ENCODE data around the gene AMIGO1. TPM values are rescaled to one million over a fixed set of nuclear protein-coding genes. Genes with fewer than 3 reads are reported as not detected.

AMIGO1 gene
- polyA plus RNA-seq, 3 donors = 0.05 to 0.26 (median 0.07) TPM

DNA sequence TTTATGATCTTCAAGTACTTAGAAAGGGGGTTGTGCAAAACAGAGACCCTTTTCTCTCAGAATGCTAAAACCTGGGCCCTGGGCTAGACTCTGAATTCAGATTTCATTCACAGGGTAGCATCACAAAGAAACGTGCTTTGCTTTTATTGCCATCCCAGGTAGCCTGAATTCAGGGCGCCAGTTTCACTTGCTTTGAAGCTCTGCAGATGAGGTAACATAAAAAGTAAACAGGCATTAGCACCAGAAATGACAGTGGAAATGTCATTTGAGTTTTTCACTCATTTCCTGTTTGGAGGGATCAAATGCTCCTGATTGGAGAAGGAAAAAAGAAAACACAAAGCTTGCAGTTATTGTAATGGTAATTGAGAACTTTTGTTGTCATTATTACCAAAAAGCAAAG is 40.6 kb downstream of the AMIGO1 start:
- peaks cover 9 to 12% of the 10 kb centered on the region in 2 donors for H3K4me1 ChIP-seq (ENCODE audit: control insufficient read depth in 1 of 2, insufficient read depth in 2 of 2, low read length in 2 of 2)

DNA sequence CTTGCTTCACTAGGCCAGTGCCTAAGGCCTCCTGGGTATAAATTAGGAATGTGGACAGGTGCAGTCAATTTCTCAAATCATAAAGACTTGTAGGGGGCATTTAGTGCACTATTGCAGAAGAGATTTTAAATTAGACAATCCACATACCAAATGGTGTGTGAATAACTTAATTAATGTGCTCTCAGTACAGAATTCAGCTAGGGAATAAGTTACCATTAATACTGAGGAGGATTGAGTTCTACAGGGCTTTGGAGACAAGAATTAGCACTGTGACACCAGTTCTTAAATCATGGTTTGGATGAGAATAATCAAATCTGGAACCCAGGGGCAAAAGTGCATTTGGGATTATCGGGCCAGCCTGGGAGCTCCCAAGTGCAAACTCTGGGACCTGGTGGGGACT is 41.5 kb downstream of the AMIGO1 start:
- intact Hi-C loops (cut with micrococcal nuclease) = no loop called here

More for the DNA sequence above, 40.6 kb downstream of the AMIGO1 start:
- Histone ChIP-seq H3K4me3 (replicated peaks in 1 of 3; ENCODE audit: low read depth in 2 of 3, low read length in 3 of 3) (no peak overlapping the region), H3K27ac (ENCODE audit: low read depth in 1 of 2, low read length in 2 of 2) (no peak overlapping the region), H3K4me2 (replicated peaks; ENCODE audit: extremely low read depth, low read length, poor library complexity, severe bottlenecking) (no peak overlapping the region), H3K27me3 (ENCODE audit: control insufficient read depth in 2 of 2, insufficient read depth in 2 of 2, low read length in 2 of 2) (peaks cover 67 to 86% of the 10 kb centered on the region in 2 donors), H3K36me3 (replicated peaks in 1 of 2; ENCODE audit: control insufficient read depth in 1 of 2, insufficient read depth in 2 of 2, low read length in 2 of 2) (no peaks in the 10 kb centered on the region), H2AFZ (ENCODE audit: insufficient read depth, low read depth, low read length, poor library complexity, severe bottlenecking) (no peak overlapping the region), H4K20me1 (ENCODE audit: insufficient read depth, low read length) (no peaks in the 10 kb centered on the region), H3K9ac (ENCODE audit: insufficient read depth, low read length, poor library complexity, severe bottlenecking) (no peak overlapping the region), H3K79me2 (ENCODE audit: insufficient read depth, low read length) (no peaks in the 10 kb centered on the region), H3K9me3 (replicated peaks in 1 of 2; ENCODE audit: control insufficient read depth in 1 of 2, insufficient read depth in 1 of 2, low read length in 2 of 2) (peaks cover 0 to 14% of the 10 kb centered on the region in 2 donors)
- H3K4me3 Mint-ChIP-seq = peak overlapping the region in 1 of 2 donors; percentile 75
- no peak for DNase-seq
- intact Hi-C loops (cut with micrococcal nuclease) = no loop called here
- H3K27me3 Mint-ChIP-seq (ENCODE audit: low read depth in 3 of 3) = peaks cover 82 to 94% (median 86%) of the 10 kb centered on the region in 3 donors
- H3K9me3 Mint-ChIP-seq = peaks cover 0 to 23% (median 7%) of the 10 kb centered on the region in 7 donors
- H3K4me1 Mint-ChIP-seq = peaks cover 10% of the 10 kb centered on the region
- TF ChIP-seq, protein P1, sequence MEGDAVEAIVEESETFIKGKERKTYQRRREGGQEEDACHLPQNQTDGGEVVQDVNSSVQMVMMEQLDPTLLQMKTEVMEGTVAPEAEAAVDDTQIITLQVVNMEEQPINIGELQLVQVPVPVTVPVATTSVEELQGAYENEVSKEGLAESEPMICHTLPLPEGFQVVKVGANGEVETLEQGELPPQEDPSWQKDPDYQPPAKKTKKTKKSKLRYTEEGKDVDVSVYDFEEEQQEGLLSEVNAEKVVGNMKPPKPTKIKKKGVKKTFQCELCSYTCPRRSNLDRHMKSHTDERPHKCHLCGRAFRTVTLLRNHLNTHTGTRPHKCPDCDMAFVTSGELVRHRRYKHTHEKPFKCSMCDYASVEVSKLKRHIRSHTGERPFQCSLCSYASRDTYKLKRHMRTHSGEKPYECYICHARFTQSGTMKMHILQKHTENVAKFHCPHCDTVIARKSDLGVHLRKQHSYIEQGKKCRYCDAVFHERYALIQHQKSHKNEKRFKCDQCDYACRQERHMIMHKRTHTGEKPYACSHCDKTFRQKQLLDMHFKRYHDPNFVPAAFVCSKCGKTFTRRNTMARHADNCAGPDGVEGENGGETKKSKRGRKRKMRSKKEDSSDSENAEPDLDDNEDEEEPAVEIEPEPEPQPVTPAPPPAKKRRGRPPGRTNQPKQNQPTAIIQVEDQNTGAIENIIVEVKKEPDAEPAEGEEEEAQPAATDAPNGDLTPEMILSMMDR (IDR thresholded peaks at IDR 0.05) = no peak
- peaks cover 0 to 4% of the 10 kb centered on the region in 2 donors for H3K36me3 Mint-ChIP-seq
- H3K27ac Mint-ChIP-seq = no peak overlapping the region
- 0% methylated on average over 2 of the region's 2 CpGs for WGBS (ENCODE audit: insufficient coverage)

More for the DNA sequence above, 41.5 kb downstream of the AMIGO1 start:
- Mint-ChIP-seq H3K4me3 (peak overlapping the region in 1 of 2 donors; percentile 75), H3K27ac (no peak overlapping the region), H3K27me3 (ENCODE audit: low read depth in 3 of 3) (peaks cover 90 to 94% (median 91%) of the 10 kb centered on the region in 3 donors), H3K9me3 (peaks cover 0 to 26% (median 7%) of the 10 kb centered on the region in 7 donors), H3K36me3 (peaks cover 0 to 4% of the 10 kb centered on the region in 2 donors), H3K4me1 (peaks cover 10% of the 10 kb centered on the region)
- H3K36me3 ChIP-seq (replicated peaks in 1 of 2; ENCODE audit: control insufficient read depth in 1 of 2, insufficient read depth in 2 of 2, low read length in 2 of 2) = no peaks in the 10 kb centered on the region
- no peak overlapping the region for H3K4me3 ChIP-seq (replicated peaks in 1 of 3; ENCODE audit: low read depth in 2 of 3, low read length in 3 of 3)
- no peaks in the 10 kb centered on the region for H4K20me1 ChIP-seq (ENCODE audit: insufficient read depth, low read length)
- peaks cover 0 to 14% of the 10 kb centered on the region in 2 donors for H3K9me3 ChIP-seq (replicated peaks in 1 of 2; ENCODE audit: control insufficient read depth in 1 of 2, insufficient read depth in 1 of 2, low read length in 2 of 2)
- H3K4me2 ChIP-seq (replicated peaks; ENCODE audit: extremely low read depth, low read length, poor library complexity, severe bottlenecking) = no peak overlapping the region
- H3K27ac ChIP-seq (ENCODE audit: low read depth in 1 of 2, low read length in 2 of 2) = no peak overlapping the region
- H3K4me1 ChIP-seq (ENCODE audit: control insufficient read depth in 1 of 2, insufficient read depth in 2 of 2, low read length in 2 of 2) = peaks cover 9 to 12% of the 10 kb centered on the region in 2 donors
- peaks cover 70 to 92% of the 10 kb centered on the region in 2 donors for H3K27me3 ChIP-seq (ENCODE audit: control insufficient read depth in 2 of 2, insufficient read depth in 2 of 2, low read length in 2 of 2)
- H3K9ac ChIP-seq (ENCODE audit: insufficient read depth, low read length, poor library complexity, severe bottlenecking) = no peak overlapping the region
- TF ChIP-seq, protein P1 (IDR thresholded peaks at IDR 0.05) = no peak
- no peak for DNase-seq
- no peaks in the 10 kb centered on the region for H3K79me2 ChIP-seq (ENCODE audit: insufficient read depth, low read length)
- no peak overlapping the region for H2AFZ ChIP-seq (ENCODE audit: insufficient read depth, low read depth, low read length, poor library complexity, severe bottlenecking)
- WGBS (ENCODE audit: insufficient coverage) = no CpG with 5 or more reads among the region's 1 CpG

All from CD14-positive monocyte (primary cell).